NCI-H146 treated with DMSO at 0.1 percent for 48 hours (cell line): ENCODE data around the gene CRIP3.

Experiments used
- DNase-seq: peaks from one replicate; lab custom pipeline; 2025; ENCODE audit not compliant: unreplicated experiment; lab: John Stamatoyannopoulos, UW

Gene CRIP3

DNA sequence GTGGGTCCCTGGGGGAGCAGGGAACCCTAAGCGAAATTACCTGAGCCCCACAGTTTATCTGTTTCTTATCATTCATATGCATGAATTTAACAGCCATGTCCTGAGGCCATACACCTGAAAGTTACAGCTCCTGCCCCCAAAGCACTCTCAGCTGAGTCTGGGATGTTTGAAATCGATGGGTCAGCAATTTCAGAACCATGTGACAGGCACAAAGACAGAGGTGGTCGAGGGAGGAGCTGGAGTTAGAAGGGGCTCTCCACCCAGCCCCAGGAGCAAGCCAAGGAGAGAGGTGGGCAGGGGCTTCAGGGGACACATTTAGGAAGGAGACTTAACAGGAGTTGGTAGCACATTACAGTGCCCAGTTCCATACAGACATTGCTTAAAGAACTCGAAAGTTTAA, 50.4 kb downstream of the CRIP3 start:
- no peak for DNase-seq

- DNase-seq, result no peak
Observed at GRCh38 chr6:43257367-43258145, 51.1 kb downstream of the CRIP3 start.

DNA sequence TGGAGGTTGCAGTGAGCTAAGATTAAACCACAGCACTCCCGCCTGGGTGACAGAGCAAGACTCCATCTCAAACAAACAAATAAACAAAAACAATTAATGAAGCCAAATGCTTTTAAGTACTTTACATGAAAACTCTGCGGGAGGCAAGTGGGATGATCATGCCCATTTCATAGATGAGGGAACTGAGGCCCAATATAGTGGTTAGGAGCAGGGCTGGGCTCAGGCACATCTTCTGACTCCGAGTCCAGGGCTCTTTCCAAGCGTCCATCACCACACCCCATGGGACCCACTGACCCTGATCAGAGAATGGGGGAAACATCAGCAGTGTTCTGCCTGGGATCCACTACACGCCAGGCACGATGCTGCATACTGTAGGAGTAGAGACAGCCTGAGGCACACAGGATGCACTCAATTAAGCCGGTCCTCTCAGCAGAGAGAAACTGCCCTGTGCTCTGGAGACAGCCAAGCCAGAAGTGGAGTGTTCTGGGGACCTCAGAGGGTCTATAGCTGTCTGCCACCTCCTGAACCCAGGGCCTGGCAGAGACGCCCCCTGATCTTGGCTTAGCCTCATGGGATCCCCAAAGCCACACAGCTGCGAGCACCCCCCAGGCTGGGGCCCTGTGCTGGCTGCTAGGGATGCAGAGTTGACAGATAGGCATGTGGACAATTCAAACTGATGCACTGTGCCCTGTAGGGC, 51.8 kb downstream of the CRIP3 start:
- no peak for DNase-seq
